HG03025 (cell line): ENCODE data around the gene STK36.

Experiments used
- ATAC-seq: cut with Tn5 transposase; IDR thresholded peaks from one replicate; pipeline ENCODE4 v1.9.1; 2021; ENCODE audit warnings: mild to moderate bottlenecking, moderate library complexity; ENCODE audit not compliant: unreplicated experiment, low FRiP score

STK36 gene

GRCh38 chr2:218713922-218714321, 42.0 kb downstream of the STK36 start:
- no peak for ATAC-seq

DNA sequence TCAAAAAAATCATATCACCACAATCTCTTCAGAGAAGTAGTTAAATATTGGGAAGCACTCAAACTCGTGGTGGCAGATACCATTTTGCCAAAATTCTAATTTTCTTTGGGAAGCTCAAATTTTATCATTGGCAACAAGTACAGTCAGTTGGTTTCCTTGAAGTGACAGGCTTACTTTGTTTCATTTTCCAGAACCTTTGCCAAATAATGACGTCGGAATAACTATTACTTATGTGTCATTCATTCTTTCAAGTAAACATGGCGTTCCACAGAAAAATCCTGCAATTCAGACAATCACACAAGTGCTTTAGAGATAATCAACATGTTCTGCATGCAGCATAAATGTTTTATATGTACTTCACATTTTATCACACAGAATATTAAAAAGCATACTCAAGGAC, 44.2 kb downstream of the STK36 start:
- ATAC-seq = no peak

DNA sequence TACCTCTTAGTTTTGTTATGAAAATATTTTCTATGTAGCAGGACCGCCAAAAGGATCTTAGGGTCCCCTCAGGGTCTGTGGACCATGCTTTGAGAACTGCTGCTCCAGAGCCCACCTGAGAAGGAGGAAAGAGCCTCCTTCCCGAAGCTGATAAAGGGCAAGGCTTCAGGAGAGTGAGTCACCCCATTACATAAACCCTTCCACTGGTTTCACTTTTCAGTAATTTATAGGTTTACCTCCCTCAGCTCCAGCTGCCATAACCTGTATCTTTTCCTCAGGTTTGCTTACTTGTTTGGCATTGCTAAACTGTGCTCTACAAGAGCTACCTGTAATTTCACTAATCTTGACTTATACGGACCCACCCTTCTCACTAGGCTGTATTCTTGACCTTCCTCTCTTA, 45.4 kb downstream of the STK36 start:
- ATAC-seq = no peak

GRCh38 chr2:218718058-218718457, 46.2 kb downstream of the STK36 start:
- no peak for ATAC-seq

GRCh38 chr2:218719457-218719856, 47.6 kb downstream of the STK36 start:
- ATAC-seq = no peak

DNA sequence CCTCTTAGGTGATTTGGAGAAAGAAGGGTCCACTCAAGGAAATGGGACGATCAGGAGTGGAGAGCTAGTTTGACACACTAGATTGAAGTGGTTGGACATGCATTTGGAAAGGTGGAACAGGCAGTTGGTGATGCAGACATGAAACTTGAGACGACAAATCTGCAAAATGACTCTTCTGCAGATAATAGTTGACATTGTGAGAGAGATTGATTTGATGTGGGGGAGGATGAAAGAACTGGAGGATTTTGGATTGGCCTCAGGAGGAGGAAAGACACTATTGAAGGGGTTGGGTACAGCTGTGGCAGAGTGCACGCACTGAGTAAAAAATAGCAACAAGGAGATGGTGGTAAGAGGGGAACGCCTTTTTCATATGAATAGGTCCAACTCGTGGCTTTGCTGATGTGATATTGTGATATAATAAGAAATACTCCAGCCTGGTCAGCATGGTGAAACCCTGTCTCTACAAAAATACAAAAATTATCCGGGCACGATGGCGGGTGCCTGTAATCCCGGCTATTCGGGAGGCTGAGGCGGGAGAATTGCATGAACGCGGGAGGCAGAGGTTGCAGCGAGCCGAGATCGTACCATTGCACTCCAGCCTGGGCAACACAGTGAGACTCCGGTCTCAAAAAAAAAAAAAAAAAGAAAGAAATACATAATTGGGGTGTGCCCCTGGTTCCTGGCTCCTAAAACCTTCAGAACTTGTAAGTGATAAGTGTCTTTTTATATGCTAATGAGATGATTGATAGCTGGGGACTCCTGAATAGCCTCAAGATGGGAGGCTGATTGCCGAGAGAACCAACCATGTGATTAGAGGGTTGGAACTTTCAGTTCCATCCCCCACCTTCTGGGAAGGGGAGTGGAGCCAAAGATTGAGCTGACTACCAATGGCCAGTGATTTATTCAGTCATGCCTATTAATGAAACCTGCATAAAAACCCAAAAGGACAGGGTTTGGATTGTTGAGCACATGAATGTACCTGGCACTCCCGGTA, 48.5 kb downstream of the STK36 start:
- no peak for ATAC-seq

DNA sequence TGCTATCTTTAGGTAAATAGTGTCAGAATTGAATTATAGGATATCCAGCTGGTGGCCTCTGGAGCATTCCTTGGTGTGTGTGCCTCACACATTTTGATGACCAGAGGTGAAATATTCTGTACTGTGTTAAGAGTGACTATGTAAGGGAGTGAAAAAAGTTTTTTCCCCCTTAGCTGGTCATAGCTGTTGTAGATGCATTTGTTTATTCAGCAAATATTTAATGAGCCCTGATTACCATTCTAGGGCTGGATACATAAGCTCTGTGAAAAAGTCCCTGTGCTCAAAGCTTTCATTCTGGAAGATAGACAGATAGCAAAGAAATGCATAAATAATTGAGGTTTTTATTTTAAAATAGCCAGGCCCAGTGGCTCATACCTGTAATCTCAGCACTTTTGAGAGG, 49.6 kb downstream of the STK36 start:
- ATAC-seq = no peak

- ATAC-seq = no peak
These were observed 50.0 kb downstream of the STK36 start for GRCh38 chr2:218721934-218722333.

DNA sequence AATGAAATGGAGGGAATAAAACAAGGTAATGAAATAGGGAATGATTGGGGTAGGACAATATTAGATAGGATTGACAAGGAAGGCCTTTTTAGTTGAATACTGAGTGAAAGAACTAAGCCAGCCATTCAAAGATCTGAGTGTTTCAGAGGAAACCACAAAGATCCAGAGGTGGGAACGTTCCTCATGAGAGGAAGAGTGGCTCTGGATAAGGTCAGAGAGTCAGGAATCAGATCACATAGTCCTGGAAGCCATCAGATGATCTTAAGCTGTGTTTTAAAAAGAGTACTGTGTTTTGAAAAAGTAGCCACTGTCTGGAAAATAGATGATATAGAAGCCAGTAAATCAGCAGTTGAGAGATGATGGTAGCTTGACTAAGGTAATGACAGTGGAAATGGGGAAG, 50.5 kb downstream of the STK36 start:
- no peak for ATAC-seq

- ATAC-seq = no peak
These were observed 51.2 kb downstream of the STK36 start for GRCh38 chr2:218722876-218723785.

DNA sequence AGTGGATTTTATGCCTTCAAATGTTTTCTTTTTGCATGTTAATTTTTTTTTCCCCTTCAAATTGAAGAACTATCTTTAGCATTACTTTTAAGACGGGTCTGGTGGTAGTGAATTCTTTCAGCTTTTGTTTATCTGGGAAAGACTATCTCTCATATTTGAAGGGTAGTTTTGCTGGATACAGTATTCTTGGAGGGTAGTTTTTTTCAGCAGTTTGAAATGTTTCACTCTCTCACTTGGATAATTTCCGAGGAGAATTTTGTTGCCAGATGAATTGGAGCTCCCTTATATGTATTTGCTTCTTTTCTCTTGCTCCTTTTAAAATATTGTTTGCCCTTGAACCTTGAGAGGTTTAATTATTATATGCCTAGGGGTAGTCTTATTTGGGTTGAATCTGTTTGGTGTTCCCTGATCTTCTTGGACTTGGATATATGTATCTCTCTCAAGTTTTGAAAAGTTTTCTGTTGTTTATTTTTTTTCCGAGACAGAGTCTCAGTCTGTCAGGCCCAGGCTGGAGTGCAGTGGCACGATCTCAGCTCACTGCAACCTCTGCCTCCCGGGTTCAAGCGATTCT, 54.2 kb downstream of the STK36 start:
- ATAC-seq = no peak

DNA sequence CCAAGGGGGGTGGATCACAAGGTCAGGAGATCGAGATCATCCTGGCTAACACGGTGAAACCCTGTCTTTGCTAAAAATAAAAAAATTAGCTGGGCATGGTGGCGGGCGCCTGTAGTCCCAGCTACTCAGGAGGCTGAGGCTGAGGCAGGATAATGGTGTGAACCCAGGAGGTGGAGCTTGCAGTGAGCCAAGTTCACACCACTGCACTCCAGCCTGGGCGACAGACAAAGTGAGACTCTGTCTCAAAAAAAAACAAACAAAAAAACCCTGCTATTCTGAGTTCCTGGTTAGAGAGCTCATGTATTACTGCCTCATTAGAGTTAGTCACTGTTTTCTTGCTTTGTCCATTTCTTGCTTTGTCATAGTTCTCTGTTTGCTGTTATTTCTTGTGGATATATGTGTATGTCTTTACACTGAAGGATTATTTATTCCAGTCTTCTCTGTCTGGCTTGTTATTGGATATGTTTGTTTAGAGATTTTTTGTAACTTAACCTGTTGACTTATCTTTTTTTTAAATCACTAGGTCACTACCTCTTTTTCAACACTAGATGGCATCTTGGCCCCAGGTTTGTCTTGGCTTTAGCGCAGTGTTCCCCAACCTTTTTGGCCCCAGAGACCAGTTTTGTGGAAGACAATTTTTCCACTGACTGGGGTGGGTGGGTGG, 55.7 kb downstream of the STK36 start:
- ATAC-seq = no peak

DNA sequence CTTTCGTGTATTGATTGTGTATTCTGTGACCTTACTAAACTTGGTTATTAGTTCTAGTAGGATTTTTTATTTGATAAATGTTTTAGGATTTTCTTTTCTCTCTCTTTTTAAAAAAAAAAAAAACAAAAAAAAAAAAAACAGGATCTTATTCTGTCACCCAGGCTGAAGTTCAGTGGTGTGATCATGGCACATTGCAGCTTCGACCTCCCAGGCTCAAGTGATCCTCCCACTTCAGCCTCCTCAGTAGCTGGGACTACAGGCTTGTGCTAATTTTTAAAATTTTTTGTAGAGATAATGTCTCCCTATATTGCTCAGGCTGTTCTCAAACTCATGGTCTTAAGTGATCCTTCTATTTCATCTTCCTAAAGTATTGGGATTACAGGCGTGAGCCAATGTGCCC, 57.8 kb downstream of the STK36 start:
- ATAC-seq = no peak

- ATAC-seq = no peak
These were observed 60.3 kb downstream of the STK36 start for GRCh38 chr2:218732052-218732760.

GRCh38 chr2:218732761-218733158, 60.9 kb downstream of the STK36 start:
- ATAC-seq = no peak

DNA sequence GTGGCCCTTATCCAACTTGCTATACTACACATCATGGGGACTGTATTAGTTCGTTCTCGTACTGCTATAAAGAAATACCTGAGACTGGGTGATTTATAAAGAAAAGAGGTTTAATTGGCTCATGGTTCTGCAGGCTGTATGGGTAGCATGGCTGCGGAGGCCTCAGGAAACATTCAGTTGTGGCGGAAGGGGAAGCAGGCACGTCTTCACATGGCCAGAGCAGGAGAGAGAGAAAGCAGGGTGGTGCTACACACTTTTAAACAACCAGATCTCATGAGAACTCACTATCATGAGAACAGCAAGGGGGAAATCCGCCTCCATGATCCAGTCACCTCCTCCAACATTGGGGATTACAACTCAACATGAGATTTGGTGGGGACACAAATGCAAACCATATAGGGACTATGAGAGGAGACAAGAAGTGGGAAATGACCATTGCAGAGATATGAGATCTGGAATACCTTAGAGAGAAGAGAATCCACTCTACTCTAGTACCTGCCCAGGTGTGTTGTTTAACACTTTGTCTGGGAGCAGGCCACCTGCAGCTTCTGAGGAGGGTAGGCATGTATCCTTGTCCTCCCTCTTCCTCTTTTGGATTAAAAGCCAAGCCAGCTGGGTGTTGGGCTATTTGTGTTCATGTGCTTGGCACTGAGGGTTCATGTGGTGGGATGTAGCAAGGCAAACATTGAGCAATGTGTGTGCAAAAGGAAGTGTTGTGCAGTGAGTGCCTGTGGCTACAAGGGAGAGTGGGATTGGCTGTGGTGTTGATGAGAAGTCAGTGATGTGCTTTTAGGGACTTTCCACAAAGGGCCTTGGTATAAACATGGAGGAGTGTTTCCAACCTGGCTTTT, 61.5 kb downstream of the STK36 start:
- no peak for ATAC-seq

GRCh38 chr2:218734190-218734975, 62.5 kb downstream of the STK36 start:
- ATAC-seq = no peak

DNA sequence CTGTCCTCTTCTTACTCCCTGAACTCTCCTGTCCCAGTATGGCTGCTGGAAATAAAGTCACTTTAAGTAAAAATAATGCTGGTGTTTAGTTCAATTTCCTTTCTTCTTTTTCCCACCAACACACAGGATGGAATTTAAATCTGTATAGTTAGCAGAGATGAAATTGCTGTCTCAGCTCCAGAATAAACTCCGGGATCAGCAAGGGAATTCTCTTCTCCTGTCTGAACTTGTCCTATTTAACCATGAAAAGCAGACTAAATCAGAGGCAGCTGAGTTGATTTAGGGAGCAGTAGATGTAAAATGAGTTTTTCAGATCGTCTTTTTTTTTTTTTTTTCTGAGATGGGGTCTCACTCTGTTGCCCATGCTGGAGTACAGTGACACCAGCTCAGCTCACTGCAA, 64.6 kb downstream of the STK36 start:
- no peak for ATAC-seq
